Heart right ventricle (tissue), 16 donors: ENCODE data around the gene COQ8B. TPM values are rescaled to one million over a fixed set of nuclear protein-coding genes. Genes with fewer than 3 reads are reported as not detected.

Experiments used
- ATAC-seq, 8 donors: fragments of 200-7000 bp; cut with Tn5 transposase; one replicate each; pipeline ENCODE4 v1.9.1; 2020; ENCODE audit warnings: mild to moderate bottlenecking in 8 of 8, moderate library complexity in 8 of 8, moderate number of reproducible peaks in 1 of 8
- DNase-seq, 2 donors: peaks; one replicate each; pipeline ENCODE4 v3.0.0-alpha.2; 2020
- H3K27ac ChIP-seq, 10 donors: fragments of 200-600 bp; sonication (generic) in 2 of 10; one replicate each; pipeline versions ENCODE4 v1.5.0 to v1.8.0; 2020 to 2022; ENCODE audit warnings: mild to moderate bottlenecking in 3 of 10
- H3K27me3 ChIP-seq, 7 donors: fragments of 200-600 bp; one replicate each; pipeline ENCODE4 v1.8.0; 2021 to 2022; ENCODE audit warnings: mild to moderate bottlenecking in 2 of 7
- H3K36me3 ChIP-seq, 9 donors: fragments of 200-600 bp; sonication (generic) in 1 of 9; one replicate each; pipeline versions ENCODE4 v1.5.0 to v1.8.0; 2020 to 2022; ENCODE audit warnings: mild to moderate bottlenecking in 2 of 9
- H3K4me1 ChIP-seq, 9 donors: fragments of 200-600 bp; sonication (generic) in 1 of 9; one replicate each; pipeline versions ENCODE4 v1.5.0 to v1.8.0; 2020 to 2022; ENCODE audit warnings: mild to moderate bottlenecking in 4 of 9
- H3K4me3 ChIP-seq, 10 donors: fragments of 200-600 bp; sonication (generic) in 2 of 10; one replicate each; pipeline versions ENCODE4 v1.5.0 to v1.8.0; 2020 to 2022; ENCODE audit warnings: mild to moderate bottlenecking in 7 of 10, moderate library complexity in 2 of 10
- H3K9me3 ChIP-seq, 11 donors: fragments of 200-600 bp in 10 of 11; sonication (generic) in 2 of 11; one replicate each; pipeline versions ENCODE4 v1.5.0 to v1.8.0; 2013 to 2022; ENCODE audit warnings: mild to moderate bottlenecking in 2 of 11, control low read depth in 1 of 11, moderate library complexity in 1 of 11
- WGBS, 2 donors: extraction: QIAGEN DNeasy Blood & Tissue Kit; methylation state at CpG; one replicate each; pipeline ENCODE4 v1.1.7; 2013; ENCODE audit warnings: inconsistent platforms in 1 of 2; 5-methylcytosine and 5-hydroxymethylcytosine counted together
- intact Hi-C, 10 donors: fragments of 100-400 bp; cut with DNase I; formaldehyde crosslinking; loops; one replicate each; pipeline versions ENCODE4 v1.11.1 to v1.14.2; 2022
- polyA plus RNA-seq, 2 donors: library from polyadenylated mRNA; stranded (reverse); fragments of 200-250 nt; gene quantifications; one replicate each; pipeline ENCODE4 v1.2.3, GENCODE V29; 2013
- total RNA-seq, 10 donors: library from RNA; stranded (reverse); fragmentation: NEBNext Ultra II Directional in 3 of 10; extraction: Animal tissue kit (Norgen Biotek cat#: 25700) in 3 of 10; gene quantifications; one replicate each; pipeline versions ENCODE4 v1.2.1 to v1.2.4, GENCODE V29; 2021 to 2023
- TF ChIP-seq, protein P1 (sequence below), 9 donors: fragments of 200-600 bp; sonication (generic) in 2 of 9; IDR thresholded peaks; one replicate each; pipeline versions ENCODE4 v1.5.0 to v1.8.0; 2021 to 2022; ENCODE audit warnings: antibody characterized with exemption in 9 of 9, mild to moderate bottlenecking in 5 of 9, moderate library complexity in 1 of 9
- donor health status: Arrhythmogenic right ventricular cardiomyopathy.
- donor health status: ischemic (EF 13 %, LVEDD 7.1; RV severe dilation, severe dysfunction).
- donor health status: healthy with polysubstance abuse.
- donor health status: DM: no; HTN: yes; CAD: no.
- donor health status: DM: no; HTN: no; CAD: no.
- donor health status: ischemic (EF 25% LVEDD 6.9; RV normal size, moderate dysfunction).
- donor health status: ischemic (EF 25% LVEDD 5.7; RV mildly dilated, moderate dysfunction).
- donor health status: healthy.
- donor health status: DM: yes; HTN: yes; CAD: no.
- donor health status: Ischemic cardiomyopathy.
- donor health status: ischemic (EF 35%, LVEDD 5.7; RV mildly dilated, moderate dysfunction).
- donor health status: nonischemic (EF 11% LVEDD 7.7; RV severe dilation, severe dysfunction).
- donor health status: DM: yes; HTN: yes; CAD: no.
- donor health status: PGD.
- donor health status: ischemic (EF 29% LVEDD 5.4; RV normal size, mild dysfunction).
- donor health status: nonischemic (EF 23%, LVEDD 6.1; RV moderate dilation, normal function).

Gene COQ8B
- total and polyA plus RNA-seq, 12 donors: 17.9 to 34.4 (median 27.5) TPM

GRCh38 chr19:40705362-40705651 is 11.4 kb downstream of the COQ8B start:
- no peaks in the 10 kb centered on the region for H3K27me3 ChIP-seq
- no peaks in the 10 kb centered on the region for H3K9me3 ChIP-seq
- H3K36me3 ChIP-seq: peaks cover 0 to 97% (median 61%) of the 10 kb centered on the region in 9 donors
- no peak overlapping the region for H3K4me3 ChIP-seq
- H3K27ac ChIP-seq: peak overlapping the region; percentile 53 to 86 (median 73)
- H3K4me1 ChIP-seq: peaks cover 0 to 41% (median 22%) of the 10 kb centered on the region in 9 donors
- DNase-seq: peak; percentile 61 to 64
- peak; percentile 9 to 71 (median 44) for ATAC-seq
- 65 to 69% methylated on average over 9 of the region's 9 CpGs for WGBS, 2 donors
- intact Hi-C loops: no loop called here
- TF ChIP-seq, protein P1, sequence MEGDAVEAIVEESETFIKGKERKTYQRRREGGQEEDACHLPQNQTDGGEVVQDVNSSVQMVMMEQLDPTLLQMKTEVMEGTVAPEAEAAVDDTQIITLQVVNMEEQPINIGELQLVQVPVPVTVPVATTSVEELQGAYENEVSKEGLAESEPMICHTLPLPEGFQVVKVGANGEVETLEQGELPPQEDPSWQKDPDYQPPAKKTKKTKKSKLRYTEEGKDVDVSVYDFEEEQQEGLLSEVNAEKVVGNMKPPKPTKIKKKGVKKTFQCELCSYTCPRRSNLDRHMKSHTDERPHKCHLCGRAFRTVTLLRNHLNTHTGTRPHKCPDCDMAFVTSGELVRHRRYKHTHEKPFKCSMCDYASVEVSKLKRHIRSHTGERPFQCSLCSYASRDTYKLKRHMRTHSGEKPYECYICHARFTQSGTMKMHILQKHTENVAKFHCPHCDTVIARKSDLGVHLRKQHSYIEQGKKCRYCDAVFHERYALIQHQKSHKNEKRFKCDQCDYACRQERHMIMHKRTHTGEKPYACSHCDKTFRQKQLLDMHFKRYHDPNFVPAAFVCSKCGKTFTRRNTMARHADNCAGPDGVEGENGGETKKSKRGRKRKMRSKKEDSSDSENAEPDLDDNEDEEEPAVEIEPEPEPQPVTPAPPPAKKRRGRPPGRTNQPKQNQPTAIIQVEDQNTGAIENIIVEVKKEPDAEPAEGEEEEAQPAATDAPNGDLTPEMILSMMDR (IDR thresholded peaks at IDR 0.05): no peak

DNA sequence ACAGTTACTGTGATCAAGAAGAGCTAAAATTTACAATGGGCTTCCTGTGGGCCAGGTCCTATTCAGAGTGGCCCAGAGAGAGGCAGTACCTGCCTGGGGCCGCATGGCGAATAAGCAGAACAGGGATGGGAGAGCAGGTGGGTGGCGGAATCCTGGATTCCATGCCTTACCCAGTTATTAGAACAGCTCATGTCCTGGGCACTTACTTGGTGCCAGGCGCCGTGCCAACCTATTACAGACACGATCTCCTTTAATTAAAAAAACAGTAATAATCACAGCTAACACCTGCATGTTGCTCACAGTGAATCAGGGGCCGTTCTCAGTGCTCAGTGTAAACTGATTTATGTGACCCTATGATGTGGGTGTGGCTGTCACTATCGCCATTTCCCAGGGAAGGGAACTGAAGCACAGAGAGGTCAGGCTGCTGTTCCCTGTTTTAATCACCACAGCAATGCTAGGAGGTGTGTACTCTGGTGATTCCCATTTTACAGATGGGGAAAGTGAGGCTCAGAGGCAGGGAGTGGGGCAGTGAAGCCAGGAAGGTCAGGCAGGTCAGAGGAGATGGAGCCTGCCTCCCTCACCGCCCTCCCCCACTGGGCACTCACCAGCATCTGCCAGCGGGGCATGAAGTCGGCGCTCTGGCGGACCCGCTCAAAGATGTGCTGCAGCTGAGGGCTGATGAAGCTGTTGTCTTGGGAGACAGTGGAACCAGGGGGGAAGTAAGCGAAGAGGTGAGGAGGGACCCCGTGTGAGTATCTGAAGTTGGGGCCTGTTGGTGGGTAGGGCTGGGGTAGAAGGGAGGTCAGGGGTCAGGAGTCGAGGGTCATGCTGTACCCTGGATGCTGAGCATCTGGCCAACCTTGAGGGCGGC is 12.0 kb downstream of the COQ8B start:
- TF ChIP-seq, protein P1 (IDR thresholded peaks at IDR 0.05): no peak
- Histone ChIP-seq H3K27me3 (no peaks in the 10 kb centered on the region), H3K4me3 (no peak overlapping the region), H3K4me1 (peaks cover 0 to 41% (median 22%) of the 10 kb centered on the region in 9 donors), H3K36me3 (peaks cover 0 to 99% (median 56%) of the 10 kb centered on the region in 9 donors), H3K9me3 (no peaks in the 10 kb centered on the region), H3K27ac (peak overlapping the region in 8 of 10 donors; percentile 56 to 86 (median 78))
- DNase-seq (no peak), ATAC-seq (peak in 2 of 8 donors; percentile 6 to 28)
- intact Hi-C loops: no loop called here
- WGBS, 2 donors: 88 to 90% methylated on average over 18 of the region's 18 CpGs

GRCh38 chr19:40703029-40703755 is 13.5 kb downstream of the COQ8B start:
- 91 to 93% methylated on average over 24 of the region's 24 CpGs for WGBS, 2 donors
- peak overlapping the region in 3 of 10 donors; percentile 39 to 61 (median 51) for H3K27ac ChIP-seq
- H3K9me3 ChIP-seq: no peaks in the 10 kb centered on the region
- H3K4me3 ChIP-seq: no peak overlapping the region
- peaks cover 0 to 41% (median 22%) of the 10 kb centered on the region in 9 donors for H3K4me1 ChIP-seq
- intact Hi-C loops: no loop called here
- no peak for DNase-seq
- no peaks in the 10 kb centered on the region for H3K27me3 ChIP-seq
- ATAC-seq: peak in 1 of 8 donors; percentile 22
- TF ChIP-seq, protein P1 (IDR thresholded peaks at IDR 0.05): no peak
- peaks cover 0 to 91% (median 43%) of the 10 kb centered on the region in 9 donors for H3K36me3 ChIP-seq

- TF ChIP-seq, protein P1 (IDR thresholded peaks at IDR 0.05): peak in 8 of 9 donors; percentile 4 to 57 (median 45)
- DNase-seq (peak; percentile 39 to 59), ATAC-seq (peak; percentile 40 to 76 (median 69))
- Histone ChIP-seq H3K36me3 (peaks cover 0 to 88% (median 39%) of the 10 kb centered on the region in 9 donors), H3K4me1 (peaks cover 0 to 41% (median 22%) of the 10 kb centered on the region in 9 donors), H3K9me3 (no peaks in the 10 kb centered on the region), H3K27me3 (no peaks in the 10 kb centered on the region), H3K4me3 (no peak overlapping the region), H3K27ac (peak overlapping the region in 4 of 10 donors; percentile 28 to 61 (median 45))
- intact Hi-C loops: no loop called here
- 56 to 68% methylated on average over 18 of the region's 18 CpGs for WGBS, 2 donors
Observed at GRCh38 chr19:40702337-40703012, 14.2 kb downstream of the COQ8B start.
